NCI-H748 treated with DMSO at 0.1 percent for 48 hours (cell line): ENCODE measurements around the gene GDF11.

ENCODE experiments used
- DNase-seq: peaks from one replicate; lab custom pipeline; 2025; lab: John Stamatoyannopoulos, UW

Gene GDF11

GRCh38 chr12:55742719-55743405 lies at the start of gene GDF11:
TSS of gene GDF11 (plus strand) at chr12:55743122. CDS start at chr12:55743317, 195 bp downstream.
- peak; percentile 62 for DNase-seq

GRCh38 chr12:55693323-55694187 lies 49.4 kb upstream of the GDF11 start:
- no peak for DNase-seq

- no peak for DNase-seq
Observed at GRCh38 chr12:55694188-55694515, 48.8 kb upstream of the GDF11 start.

- DNase-seq: no peak
Observed at GRCh38 chr12:55694651-55695050, 48.3 kb upstream of the GDF11 start.

- DNase-seq: no peak
Observed at GRCh38 chr12:55695349-55695748, 47.6 kb upstream of the GDF11 start.

GRCh38 chr12:55696141-55696540 lies 46.8 kb upstream of the GDF11 start:
- DNase-seq: no peak

- no peak for DNase-seq
Observed at GRCh38 chr12:55696796-55697462, 46.0 kb upstream of the GDF11 start.

GRCh38 chr12:55697686-55698085 lies 45.2 kb upstream of the GDF11 start:
- no peak for DNase-seq

GRCh38 chr12:55698241-55698955 lies 44.5 kb upstream of the GDF11 start:
- no peak for DNase-seq

- DNase-seq: no peak
Observed at GRCh38 chr12:55698965-55699364, 44.0 kb upstream of the GDF11 start.

GRCh38 chr12:55699471-55700055 lies 43.4 kb upstream of the GDF11 start:
- no peak for DNase-seq

GRCh38 chr12:55700255-55701018 lies 42.5 kb upstream of the GDF11 start:
- no peak for DNase-seq

- DNase-seq: no peak
Observed at GRCh38 chr12:55702861-55703260, 40.1 kb upstream of the GDF11 start.

GRCh38 chr12:55703288-55703687 lies 39.6 kb upstream of the GDF11 start:
- no peak for DNase-seq

- no peak for DNase-seq
Observed at GRCh38 chr12:55703901-55704761, 38.8 kb upstream of the GDF11 start.

- no peak for DNase-seq
Observed at GRCh38 chr12:55704824-55705718, 37.9 kb upstream of the GDF11 start.

GRCh38 chr12:55705782-55706402 lies 37.0 kb upstream of the GDF11 start:
- no peak for DNase-seq

GRCh38 chr12:55706568-55707218 lies 36.2 kb upstream of the GDF11 start:
- no peak for DNase-seq
